ENCODE data around the gene NELFCD. TPM values are rescaled to one million over a fixed set of nuclear protein-coding genes. Genes with fewer than 3 reads are reported as not detected.

NELFCD gene
- total RNA-seq, 4 donors from 2014 or later: 37.8 to 44.3 (median 40.9) TPM

DNA sequence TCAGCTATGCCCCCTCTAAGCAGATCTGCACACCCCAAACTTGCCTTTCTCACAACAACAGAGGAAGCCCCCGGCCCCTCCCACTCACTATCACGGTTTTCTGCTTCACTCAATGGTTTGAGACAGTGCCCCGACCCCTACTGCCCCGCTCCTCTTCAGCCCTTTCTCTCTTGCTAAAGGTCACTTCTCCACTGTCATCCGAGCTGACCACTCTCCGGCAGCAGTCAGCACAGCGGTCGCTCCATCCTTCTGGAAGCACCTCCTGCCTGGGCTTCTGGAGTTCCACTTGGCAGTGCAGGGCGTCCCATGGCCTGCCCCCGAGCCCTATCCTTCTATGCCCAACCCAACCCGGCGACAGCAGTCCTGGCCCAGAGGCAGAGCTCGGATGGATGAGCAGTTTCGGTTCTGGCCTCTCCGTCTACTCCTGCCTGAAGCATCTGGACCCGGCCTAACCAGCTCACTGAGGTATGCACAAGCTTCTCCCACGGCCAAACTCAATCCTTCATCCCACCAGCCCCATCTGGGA lies 21.9 kb downstream of the NELFCD start:
- Histone ChIP-seq H3K4me3 (no peak overlapping the region), H3K27me3 (no peaks in the 10 kb centered on the region), H3K27ac (peak overlapping the region in 1 of 4 donors; percentile 27), H3K9me3 (no peaks in the 10 kb centered on the region), H3K4me1 (peaks cover 16 to 27% of the 10 kb centered on the region in 2 donors), H3K36me3 (peaks cover 0 to 23% of the 10 kb centered on the region in 2 donors)
- TF ChIP-seq, protein P1, sequence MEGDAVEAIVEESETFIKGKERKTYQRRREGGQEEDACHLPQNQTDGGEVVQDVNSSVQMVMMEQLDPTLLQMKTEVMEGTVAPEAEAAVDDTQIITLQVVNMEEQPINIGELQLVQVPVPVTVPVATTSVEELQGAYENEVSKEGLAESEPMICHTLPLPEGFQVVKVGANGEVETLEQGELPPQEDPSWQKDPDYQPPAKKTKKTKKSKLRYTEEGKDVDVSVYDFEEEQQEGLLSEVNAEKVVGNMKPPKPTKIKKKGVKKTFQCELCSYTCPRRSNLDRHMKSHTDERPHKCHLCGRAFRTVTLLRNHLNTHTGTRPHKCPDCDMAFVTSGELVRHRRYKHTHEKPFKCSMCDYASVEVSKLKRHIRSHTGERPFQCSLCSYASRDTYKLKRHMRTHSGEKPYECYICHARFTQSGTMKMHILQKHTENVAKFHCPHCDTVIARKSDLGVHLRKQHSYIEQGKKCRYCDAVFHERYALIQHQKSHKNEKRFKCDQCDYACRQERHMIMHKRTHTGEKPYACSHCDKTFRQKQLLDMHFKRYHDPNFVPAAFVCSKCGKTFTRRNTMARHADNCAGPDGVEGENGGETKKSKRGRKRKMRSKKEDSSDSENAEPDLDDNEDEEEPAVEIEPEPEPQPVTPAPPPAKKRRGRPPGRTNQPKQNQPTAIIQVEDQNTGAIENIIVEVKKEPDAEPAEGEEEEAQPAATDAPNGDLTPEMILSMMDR (IDR thresholded peaks at IDR 0.05 in 4 of 5, conservative IDR thresholded peaks at IDR 0.05 in 1 of 5): no peak
- no peak for TF ChIP-seq POLR2A (IDR thresholded peaks at IDR 0.05)
- in situ Hi-C loops (cut with MboI; ENCODE audit: low sequenced_read_pairs in 4 of 4): no loop called here
- intact Hi-C loops (cut with DNase I; ENCODE audit: low total_unique reads): no loop called here
- DNase-seq (no peak), ATAC-seq (no peak)

DNA sequence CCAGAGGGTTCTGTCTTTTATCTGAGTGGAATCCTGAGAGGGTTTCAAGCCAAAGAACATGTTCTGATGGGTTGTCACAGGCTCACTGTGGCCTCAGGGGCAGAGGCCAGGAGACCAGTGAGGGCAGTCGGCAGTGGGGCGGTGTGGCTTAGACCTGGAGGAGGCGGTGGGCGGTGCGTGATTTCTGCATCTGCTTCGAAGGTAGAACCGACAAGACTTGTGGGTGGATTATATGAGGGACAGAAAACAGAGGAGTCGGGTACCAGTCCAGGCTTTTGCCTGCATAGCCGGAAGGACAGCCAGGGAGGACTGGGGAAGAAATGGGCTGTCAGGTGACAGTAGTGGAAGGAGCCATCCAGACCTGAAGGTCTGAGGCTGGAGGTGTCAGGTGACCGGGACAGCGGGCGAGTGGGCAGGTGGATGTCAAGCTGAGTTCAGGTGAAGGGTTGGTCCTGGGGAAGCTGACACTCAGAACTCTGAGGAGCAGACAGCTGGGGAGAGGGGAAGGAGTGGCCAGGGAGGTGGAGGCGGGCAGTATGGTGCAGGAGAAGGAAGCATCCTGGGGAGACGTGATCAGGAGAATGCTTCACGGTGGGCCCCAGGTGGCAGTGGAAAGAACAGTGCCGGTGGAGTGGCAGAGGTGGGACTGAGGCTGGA lies 22.9 kb downstream of the NELFCD start:
- TF ChIP-seq, protein P1 (IDR thresholded peaks at IDR 0.05 in 4 of 5, conservative IDR thresholded peaks at IDR 0.05 in 1 of 5): no peak
- no peak for TF ChIP-seq POLR2A (IDR thresholded peaks at IDR 0.05)
- ATAC-seq: no peak
- H3K4me1 ChIP-seq: peaks cover 16 to 27% of the 10 kb centered on the region in 2 donors
- intact Hi-C loops (cut with DNase I; ENCODE audit: low total_unique reads): no loop called here
- H3K36me3 ChIP-seq: peaks cover 0 to 16% of the 10 kb centered on the region in 2 donors
- peak overlapping the region; percentile 29 to 82 (median 78) for H3K27ac ChIP-seq
- DNase-seq: no peak
- in situ Hi-C loops (cut with MboI; ENCODE audit: low sequenced_read_pairs in 4 of 4): no loop called here
- no peak overlapping the region for H3K4me3 ChIP-seq
- no peaks in the 10 kb centered on the region for H3K27me3 ChIP-seq
- no peaks in the 10 kb centered on the region for H3K9me3 ChIP-seq

DNA sequence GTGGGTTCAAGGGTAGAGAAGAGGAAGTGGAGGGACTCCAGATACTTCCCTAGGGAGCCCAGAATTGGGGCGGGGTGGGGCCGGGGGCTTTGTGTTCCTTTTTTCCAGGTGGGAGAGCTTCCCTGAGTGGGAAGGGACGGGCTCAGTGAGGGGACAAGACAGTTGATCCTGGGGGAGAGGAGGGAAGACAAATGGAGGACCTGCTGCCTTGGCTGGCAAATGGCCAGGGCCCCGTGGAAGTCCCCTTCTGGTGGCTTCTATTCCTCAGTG lies 23.4 kb downstream of the NELFCD start:
- Histone ChIP-seq H3K4me3 (peak overlapping the region in 1 of 4 donors; percentile 75), H3K27me3 (no peaks in the 10 kb centered on the region), H3K4me1 (peaks cover 16 to 27% of the 10 kb centered on the region in 2 donors), H3K9me3 (no peaks in the 10 kb centered on the region), H3K36me3 (peaks cover 0 to 15% of the 10 kb centered on the region in 2 donors), H3K27ac (peak overlapping the region; percentile 29 to 82 (median 78))
- ATAC-seq (no peak), DNase-seq (peak in 1 of 2 donors; percentile 44)
- TF ChIP-seq, protein P1 (IDR thresholded peaks at IDR 0.05 in 4 of 5, conservative IDR thresholded peaks at IDR 0.05 in 1 of 5): no peak
- no peak for TF ChIP-seq POLR2A (IDR thresholded peaks at IDR 0.05)
- in situ Hi-C loops (cut with MboI; ENCODE audit: low sequenced_read_pairs in 4 of 4): no loop called here
- intact Hi-C loops (cut with DNase I; ENCODE audit: low total_unique reads): no loop called here

DNA sequence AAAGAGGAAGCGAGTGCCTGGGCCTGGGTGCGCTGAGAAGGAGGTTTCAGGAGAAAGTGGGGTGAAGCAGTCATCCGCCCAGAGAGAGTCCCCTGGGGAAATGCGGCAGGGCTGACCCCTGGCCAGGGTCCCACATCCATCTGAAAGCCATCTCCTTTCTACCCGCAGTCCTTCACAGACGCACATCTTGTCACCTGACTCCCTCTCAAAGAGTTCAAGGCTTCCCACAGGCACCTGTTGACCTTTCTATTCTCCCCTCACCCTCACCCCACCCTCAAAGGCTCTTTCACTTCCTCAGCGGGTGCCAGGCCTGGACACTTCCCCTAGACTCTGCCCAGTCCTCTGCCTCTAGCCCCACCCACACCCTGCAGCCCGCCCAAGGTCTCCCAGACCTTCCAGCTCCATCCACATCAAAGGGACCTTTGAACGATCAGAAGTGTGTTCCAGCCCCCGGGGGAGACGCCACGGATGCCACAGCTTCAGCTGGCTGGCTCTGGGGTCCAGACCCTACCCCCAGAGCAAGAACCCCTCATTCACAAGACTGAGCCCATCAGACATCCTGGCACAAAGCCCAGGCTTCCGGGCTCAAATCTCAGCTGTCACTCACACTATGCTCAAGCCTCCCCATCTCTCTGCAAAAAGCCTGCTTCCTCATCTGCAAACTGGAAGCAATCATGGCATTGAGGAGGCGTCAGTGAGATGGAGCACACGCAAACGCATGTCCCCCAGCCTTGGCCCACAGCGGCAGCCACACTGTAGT lies 23.9 kb downstream of the NELFCD start:
- TF ChIP-seq, protein P1 (IDR thresholded peaks at IDR 0.05 in 4 of 5, conservative IDR thresholded peaks at IDR 0.05 in 1 of 5): no peak
- TF ChIP-seq POLR2A (IDR thresholded peaks at IDR 0.05): no peak
- no peaks in the 10 kb centered on the region for H3K27me3 ChIP-seq
- H3K27ac ChIP-seq: peak overlapping the region; percentile 68 to 82 (median 78)
- H3K9me3 ChIP-seq: no peaks in the 10 kb centered on the region
- ATAC-seq (no peak), DNase-seq (peak in 1 of 2 donors; percentile 39)
- in situ Hi-C loops (cut with MboI; ENCODE audit: low sequenced_read_pairs in 4 of 4) (no loop called here), intact Hi-C loops (cut with DNase I; ENCODE audit: low total_unique reads) (no loop called here)
- H3K4me1 ChIP-seq: peaks cover 16 to 27% of the 10 kb centered on the region in 2 donors
- H3K4me3 ChIP-seq: peak overlapping the region; percentile 20 to 78 (median 70)
- H3K36me3 ChIP-seq: peaks cover 0 to 15% of the 10 kb centered on the region in 2 donors
